ENCODE measurements around the gene NLRP12.
"Not testable (repeated sequence)": the region's sequence is repeated elsewhere in the genome, so short reads cannot be mapped to it uniquely, and the experiment has no call there.

The NLRP12 gene, protein sequence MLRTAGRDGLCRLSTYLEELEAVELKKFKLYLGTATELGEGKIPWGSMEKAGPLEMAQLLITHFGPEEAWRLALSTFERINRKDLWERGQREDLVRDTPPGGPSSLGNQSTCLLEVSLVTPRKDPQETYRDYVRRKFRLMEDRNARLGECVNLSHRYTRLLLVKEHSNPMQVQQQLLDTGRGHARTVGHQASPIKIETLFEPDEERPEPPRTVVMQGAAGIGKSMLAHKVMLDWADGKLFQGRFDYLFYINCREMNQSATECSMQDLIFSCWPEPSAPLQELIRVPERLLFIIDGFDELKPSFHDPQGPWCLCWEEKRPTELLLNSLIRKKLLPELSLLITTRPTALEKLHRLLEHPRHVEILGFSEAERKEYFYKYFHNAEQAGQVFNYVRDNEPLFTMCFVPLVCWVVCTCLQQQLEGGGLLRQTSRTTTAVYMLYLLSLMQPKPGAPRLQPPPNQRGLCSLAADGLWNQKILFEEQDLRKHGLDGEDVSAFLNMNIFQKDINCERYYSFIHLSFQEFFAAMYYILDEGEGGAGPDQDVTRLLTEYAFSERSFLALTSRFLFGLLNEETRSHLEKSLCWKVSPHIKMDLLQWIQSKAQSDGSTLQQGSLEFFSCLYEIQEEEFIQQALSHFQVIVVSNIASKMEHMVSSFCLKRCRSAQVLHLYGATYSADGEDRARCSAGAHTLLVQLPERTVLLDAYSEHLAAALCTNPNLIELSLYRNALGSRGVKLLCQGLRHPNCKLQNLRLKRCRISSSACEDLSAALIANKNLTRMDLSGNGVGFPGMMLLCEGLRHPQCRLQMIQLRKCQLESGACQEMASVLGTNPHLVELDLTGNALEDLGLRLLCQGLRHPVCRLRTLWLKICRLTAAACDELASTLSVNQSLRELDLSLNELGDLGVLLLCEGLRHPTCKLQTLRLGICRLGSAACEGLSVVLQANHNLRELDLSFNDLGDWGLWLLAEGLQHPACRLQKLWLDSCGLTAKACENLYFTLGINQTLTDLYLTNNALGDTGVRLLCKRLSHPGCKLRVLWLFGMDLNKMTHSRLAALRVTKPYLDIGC

DNA sequence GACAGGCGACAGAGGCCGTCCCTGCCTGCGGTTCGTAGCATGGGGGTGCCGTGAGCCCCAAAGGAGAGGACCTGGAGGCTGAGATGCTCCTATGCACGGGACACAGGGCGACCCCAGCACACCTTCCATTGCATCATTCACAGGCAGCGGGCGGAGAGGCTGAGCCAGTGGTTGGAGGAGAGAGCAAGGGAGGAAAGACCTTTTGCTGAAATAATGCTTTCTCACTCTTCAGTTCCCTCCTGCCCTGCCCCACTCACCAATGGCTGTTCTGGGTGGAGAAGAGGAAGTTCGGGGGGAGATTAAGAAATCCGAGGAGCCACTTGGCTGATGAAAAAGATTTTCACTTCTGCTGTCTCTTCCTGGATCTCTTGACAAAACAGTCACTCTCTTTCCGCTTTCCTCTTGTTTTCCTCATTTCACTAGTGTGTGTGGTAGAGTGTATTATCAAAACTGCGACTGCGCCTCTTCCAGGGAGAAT lies at the start of gene NLRP12:
TSS of gene NLRP12 (minus strand) at position 181 of the 478 bp plus-strand sequence. CDS start at position 41, 140 bp downstream.
- no peak for DNase-seq

DNA sequence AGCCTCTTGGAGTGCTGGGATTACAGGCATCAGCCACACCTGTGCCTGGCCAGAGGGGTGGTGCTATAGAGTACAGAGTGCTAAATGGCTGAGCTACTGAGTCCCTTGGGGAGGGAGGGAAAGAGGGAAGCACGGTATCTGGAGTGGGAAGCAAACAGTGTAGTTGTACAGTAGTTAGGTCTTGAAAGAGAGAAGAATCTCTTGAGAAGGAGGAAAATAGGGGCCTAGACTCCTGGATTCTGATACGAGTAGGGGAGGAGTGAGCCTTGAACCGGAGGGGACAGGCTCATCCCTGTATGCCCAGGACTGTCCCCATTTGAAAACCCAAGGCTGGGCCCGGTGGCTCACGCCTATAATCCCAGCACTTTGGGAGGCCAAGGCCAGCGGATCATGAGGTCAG lies 48.6 kb upstream of the NLRP12 start:
- no peak for DNase-seq

DNA sequence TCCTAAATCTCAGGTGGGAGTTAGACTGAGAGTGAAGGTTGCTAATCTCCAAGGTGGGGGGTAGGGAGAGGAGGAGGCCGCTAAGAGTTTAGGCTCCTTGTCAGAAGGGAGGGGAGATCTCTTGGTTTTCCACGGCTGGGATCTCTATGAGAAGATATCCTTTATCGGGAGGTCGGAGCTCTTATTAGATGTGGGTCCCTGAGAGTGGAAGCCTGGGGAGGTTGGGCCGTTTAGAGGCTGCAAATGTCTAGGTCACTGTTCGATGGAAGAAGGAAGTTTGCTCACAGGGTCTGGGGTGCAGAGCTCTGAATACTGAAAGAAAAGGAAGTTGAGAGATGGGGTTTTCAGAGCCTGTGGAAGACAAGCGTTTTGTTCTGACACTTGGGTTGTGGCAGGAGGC lies 47.3 kb upstream of the NLRP12 start:
- no peak for DNase-seq

DNA sequence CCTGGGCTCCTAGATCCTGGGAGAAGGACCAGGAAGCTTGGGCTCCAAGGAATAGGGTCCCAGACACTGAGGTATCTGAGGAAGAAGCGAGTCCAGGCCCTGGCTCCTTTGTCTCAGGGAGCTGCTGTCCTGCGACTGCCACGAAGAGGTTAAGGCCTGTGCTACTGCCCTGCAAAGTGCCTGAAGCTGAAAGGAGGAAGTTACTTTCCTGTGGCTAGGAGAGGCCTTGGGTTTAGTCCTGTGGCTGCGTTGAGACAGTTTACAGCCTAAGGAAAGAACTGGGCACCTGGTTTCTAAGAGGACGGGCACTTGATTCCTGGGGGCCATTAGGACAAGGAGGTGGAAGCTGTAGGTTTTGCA lies 46.4 kb upstream of the NLRP12 start:
- no peak for DNase-seq

DNA sequence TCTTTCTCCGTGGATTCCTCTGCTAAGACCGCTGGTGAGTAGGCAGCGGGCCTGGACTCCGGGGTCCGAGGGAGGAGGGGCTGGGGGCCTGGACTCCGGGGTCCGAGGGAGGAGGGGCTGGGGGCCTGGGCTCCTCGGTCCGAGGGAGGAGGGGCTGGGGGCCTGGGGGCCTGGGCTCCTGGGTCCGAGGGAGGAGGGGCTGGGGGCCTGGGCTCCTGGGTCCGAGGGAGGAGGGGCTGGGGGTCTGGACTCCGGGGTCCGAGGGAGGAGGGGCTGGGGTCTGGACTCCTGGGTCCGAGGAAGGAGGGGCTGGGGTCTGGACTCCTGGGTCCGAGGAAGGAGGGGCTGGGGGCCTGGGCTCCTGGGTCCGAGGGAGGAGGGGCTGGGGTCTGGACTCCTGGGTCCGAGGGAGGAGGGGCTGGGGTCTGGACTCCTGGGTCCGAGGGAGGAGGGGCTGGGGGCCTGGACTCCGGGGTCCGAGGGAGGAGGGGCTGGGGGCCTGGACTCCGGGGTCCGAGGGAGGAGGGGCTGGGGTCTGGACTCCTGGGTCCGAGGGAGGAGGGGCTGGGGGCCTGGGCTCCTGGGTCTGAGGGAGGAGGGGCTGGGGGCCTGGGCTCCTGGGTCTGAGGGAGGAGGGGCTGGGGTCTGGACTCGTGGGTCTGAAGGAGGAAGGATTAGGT lies 45.8 kb upstream of the NLRP12 start:
- DNase-seq: not testable (repeated sequence)

DNA sequence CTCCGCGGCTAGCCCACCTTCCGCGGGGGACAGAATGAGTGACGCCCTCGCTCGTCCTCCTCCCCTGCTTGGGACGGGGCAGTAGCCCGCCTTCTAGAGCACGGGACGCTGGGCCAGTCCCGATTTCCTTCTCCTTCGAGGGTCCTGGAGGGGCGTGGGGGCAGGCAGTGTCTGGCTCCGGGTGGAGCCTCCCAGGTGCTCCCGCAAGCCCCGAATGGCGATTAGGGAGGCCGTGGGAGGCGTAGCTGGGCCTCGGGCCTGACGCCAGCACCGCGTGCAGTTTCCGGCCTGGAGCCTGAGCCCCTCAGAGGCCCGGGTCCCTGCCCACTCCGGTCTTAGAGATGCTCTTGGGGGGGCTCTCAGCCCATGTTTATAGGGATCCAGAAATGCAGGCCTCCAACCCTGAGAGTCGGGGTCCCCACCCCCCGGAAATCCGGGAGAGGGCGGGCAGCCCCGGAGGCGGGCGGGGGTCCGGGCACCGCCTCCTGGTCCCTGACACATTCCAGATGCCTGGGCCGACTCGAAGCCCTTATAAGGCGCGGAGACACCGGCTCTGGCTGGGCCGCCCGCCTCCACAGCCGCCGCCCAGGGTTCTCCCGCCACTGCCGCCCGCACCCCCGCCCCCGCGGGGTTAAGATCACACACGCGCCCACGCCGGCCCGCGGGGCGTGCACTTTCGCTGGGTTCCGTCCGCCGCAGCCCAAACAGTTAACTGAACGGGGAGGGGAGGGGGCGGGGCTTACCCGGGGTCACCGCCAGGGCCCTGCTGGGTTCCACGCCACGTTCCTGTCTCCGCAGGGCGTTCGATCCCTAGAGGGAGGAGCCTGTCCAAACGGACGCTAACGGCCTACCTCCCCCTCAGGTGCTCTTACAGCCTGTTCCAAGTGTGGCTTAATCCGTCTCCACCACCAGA lies 45.0 kb upstream of the NLRP12 start:
- no peak for DNase-seq

DNA sequence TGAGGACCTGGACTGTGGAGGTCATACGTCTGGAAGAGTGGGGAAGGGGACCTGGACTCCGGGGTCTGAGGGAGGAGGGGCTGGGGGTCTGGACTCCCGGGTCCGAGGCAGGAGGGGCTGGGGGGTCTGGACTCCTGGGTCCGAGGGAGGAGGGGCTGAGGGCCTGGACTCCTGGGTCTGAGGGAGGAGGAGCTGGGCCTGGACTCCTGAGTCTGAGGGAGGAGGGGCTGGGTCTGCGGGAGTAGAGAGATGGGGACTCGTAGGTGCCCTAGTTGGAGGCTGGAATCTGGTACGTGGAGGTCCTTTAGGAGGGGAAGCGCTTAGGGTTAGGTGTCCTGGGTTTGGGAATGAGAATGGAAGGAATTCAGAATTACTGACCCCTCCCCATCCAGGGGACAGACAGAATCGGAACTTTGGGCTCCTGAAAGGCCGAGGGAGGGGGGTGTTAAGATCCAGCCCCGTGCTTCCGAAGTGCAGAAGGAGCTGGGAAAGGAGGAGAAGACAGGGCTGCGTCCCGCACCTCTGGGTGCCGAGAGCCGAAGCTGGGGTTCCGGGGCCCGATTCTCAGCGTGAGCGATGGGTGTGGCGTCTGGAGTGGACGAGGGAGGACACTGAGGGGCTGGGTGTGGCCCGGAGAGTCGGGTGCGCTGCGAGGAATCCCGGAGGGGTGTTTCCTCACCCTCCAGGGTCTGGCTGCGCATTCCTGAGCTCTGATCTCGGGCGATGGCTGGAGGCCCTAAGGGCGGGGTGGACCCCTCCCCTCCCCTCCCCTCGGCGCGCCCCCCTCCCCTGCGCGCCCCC lies 44.2 kb upstream of the NLRP12 start:
- DNase-seq: no peak

DNA sequence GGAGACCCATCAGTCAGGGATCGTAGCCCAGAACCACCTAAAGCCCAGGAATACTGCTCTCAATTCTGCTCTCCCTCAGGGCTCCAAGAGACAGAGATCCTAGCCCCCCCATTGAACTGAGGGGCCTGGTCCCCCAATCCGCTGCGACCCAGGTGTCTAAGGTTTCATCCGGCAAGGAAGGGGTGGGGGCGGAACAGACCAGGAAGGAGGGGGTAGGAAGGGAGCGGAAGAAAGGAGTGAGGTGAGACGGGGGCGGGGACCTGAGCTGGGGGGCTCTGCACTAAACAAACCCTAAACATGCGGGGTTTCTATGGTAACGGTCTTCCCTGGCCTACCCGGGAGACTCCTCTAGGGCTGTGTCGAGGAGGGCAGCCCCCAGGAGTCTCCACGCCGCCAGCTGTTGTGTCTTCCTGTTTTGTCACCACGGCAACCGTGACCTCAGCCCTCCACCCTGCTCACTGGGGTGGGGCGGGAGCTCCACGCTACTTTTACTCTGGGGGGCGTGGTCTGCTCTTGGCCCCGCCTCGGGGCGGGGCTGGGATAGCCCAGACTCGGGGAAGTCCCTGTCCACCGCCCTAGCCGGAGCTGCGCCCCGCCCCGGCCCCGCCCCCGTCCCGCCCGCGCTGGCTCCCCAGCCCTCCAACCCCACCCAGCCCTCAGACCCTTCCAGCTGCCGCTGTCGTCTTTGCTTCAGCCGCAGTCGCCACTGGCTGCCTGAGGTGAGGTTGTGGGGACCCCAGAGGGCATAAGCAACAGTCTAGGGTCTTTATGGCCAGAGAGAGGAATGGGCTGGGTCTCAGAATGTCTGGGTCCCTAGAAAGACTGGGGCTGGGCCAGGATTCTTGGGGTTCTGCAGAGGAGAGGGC lies 43.3 kb upstream of the NLRP12 start, which contains the start of gene MYADM:
TSS of gene MYADM (plus strand) at position 659 of the 866 bp plus-strand sequence. CDS start 5,647 bp downstream, outside the sequence.
- DNase-seq: no peak

DNA sequence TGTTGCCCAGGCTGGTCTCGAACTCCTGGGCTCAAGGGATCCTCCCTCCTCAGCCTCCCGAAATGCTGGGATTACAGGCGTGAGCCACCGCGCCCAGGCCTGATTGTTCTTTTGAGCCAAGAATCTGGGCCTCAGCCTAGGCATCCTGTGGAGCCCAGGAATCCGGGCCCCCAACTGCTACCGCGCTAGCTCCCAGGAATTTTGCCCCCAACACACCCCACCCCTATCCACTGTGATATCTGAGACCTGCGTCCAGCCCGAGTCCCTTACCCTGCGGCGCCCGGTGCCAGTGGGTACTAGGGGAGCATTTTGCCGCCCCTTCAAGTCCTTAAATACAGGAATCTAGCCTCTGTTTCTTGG lies 42.7 kb upstream of the NLRP12 start:
- DNase-seq: no peak

DNA sequence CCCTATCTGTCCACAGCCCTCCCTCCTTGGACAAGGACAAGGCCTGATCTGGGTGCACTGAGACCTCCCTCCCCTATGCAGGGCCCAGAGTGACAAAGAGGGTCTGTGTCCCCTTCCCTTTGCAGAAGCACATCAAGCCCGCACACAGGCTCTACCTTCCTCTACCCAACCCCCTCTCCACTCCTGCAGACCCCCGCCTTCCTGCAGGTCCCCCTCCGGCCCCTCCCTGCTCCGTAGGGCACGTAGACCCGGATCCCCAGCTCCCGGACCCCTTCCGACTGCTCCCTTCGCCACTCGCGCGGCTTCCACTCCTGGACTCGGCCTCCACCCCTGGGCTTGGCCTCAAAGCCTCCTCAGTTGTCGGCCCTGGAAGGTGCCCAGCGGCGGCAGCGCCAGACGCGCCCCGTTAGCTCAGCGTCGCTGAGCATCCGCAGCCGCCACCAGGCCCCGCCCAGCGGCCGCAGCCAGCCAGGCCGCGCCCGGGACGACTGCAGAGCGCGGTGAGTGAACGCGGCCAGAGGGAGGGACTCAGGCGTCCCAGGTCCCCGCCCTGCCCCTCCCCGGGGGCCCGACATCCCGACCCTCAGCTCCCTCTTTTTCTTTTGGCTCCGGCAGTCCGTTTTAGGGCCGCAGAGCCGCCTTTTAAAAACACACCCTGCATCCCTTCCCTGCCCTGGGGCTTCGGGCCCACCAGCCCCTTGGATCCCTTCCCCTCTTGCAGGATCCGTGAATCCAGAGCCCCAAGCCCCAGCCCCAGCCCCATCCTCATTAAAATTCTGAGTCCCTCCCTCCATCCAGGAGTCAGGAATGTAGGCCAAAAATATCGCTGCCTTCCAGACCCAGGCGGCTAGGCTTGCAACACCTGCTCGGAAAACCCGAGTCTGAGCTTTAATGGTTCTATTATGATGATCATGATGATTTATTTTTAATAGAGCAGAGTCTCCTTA lies 42.1 kb upstream of the NLRP12 start:
- DNase-seq: no peak

DNA sequence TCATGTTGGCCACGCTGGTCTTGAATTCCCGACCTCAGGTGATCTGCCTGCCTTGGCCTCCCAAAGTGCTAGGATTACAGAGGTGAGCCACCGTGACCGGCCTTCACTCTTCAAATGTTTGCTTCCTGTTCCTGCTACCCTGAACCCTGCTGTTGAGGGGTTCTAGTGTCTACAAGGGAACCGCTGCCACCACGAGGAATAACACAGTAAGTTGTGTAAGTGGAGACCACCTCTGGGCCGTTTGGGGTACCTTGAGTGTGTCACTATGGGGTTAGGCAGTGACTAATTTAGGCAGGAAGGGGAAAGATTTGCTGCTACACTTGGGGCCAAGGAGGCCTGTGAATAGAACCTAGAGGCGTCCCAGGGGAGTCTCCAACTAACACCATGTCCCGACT lies 41.4 kb upstream of the NLRP12 start:
- no peak for DNase-seq

DNA sequence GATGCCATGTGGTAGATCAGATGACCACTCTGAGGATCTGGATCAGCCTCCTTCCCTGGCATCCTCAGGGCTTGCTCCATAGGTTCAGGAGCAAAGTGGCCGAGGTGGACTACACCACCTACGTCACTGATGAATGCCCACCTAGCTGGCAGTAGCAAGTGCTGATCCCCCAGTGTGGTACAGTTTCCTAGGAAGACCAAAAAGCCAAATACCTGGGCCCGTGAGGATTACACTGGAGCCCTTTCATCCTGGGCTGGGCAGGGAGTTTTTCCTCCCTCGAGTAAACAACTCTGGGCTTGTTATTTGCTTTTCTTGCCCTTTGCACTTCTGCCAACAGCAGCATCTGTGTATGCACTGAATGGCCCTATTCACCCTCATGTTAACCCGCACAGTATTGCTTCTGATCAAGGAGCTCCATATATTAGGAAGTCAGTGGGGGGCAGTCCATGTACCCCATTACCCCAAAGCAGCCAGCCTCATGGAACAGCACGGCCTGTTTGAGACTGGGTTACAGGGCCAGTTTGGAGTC lies 40.3 kb upstream of the NLRP12 start:
- no peak for DNase-seq

DNA sequence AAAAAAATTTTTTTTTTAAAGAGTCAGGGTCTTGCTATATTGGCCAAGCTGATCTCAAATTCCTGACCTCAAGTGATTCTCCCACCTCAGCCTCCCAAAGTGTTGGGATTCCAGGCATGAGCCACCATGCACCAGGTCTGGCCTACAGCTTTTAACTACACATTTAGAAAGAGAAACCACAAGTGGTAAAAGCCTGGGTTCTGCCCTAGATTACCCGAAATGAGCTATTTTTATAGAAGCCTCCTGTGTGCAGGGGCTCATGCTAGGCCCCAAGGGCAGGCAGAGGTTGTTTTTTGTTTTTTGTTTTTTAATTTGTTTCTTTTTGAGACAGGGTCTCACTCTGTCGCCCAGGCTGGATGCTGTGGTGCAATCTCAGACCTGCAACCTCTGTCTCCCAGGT lies 29.6 kb upstream of the NLRP12 start:
- no peak for DNase-seq

DNA sequence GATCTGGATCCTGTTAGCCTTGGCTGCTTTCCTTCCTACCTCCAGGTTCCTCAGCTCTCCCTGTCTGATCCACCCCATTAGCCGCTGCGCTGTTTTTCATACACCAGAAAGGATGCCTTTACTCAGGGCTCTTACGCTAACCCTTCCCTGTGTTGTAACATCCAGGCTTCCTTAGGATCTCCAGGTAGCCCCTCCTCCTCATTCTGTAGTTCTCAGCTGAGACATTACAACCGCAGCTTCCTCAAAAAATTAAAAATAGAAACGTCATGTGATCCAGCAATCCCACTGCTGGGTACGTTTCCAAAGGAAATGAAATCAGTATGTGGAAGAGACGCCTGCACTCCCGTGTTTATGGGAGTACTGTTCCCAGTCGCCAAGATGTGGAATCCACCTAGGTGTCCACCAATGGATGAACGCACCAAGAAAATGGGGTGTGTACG lies 25.1 kb upstream of the NLRP12 start:
- no peak for DNase-seq

DNA sequence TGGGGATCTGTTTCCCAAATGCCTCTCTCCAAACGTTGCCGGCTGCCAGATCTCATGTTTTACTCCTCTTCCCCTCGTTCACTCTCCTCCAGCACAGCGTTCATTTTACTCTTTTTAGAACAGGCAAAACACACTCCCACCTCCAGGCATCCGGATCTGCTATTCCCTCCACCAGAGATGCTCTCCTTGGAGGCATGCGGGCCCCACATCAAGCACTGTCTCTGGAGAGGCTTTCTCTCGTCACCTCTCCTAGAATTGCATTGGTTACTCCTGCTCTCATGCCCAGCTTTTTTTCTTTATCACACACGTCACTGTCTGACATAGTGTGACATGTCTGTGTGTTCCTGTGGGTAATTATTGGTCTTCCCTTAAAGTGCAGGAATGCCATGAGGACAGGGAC lies 23.4 kb upstream of the NLRP12 start:
- DNase-seq: no peak

DNA sequence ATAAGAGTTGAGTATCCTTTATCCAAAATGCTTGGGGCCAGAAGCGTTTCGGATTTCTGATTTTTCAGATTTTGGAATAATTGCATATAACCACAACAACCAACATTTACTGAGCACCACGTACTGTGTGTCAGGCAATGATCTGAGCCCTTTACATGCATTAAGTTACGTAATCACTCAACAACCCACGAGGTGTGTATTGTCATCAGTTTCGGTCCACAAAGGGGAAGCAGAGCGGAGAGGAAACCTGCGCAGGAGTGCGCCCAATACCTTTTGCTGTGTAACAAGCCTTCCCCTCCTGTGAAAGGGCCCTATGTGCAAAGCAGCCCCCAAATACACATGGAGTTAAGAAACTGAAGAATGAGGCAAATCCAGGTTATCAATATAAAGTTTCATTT lies 20.7 kb upstream of the NLRP12 start:
- DNase-seq: no peak

DNA sequence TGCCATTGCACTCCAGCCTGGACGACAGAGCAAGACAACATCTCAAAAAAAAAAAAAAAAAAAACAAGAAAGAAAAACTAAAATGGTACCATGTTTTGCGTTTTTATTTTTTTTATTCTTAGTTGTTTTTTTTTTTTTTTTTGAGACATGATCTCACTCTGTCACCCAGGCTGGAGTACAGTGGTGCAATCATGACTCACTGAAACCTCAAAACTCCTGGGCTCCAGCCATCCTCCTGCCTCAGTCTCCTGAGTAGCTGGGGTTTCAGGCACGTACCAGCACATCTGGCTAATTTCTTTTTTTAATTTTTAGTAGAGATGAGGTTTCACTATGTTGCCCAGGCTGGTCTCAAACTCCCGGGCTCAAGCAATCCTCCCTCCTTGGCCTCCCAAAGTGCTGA lies 16.8 kb upstream of the NLRP12 start:
- DNase-seq: not testable (repeated sequence)

DNA sequence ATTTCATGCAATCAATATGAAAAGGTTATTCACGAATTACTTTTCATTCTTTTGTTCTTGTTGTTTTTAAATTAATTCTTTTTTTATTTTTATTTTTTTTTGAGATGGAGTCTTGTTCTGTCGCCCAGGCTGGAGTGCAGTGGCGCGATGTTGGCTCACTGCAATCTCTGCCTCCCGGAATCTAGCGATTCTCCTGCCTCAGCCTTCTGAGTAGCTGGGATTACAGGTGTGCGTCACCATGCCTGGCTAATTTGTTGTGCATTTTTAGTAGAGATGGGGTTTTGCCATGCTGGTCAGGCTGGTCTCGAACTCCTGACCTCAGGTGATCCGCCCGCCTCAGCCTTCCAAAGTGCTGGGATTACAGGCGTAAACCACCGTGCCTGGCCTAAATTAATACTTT lies 16.1 kb upstream of the NLRP12 start:
- DNase-seq: not testable (repeated sequence)

Data from NCI-H187 (cell line).